Kidney (tissue), 14 donors: ENCODE results near the gene PTGES3. TPM values are rescaled to one million over a fixed set of nuclear protein-coding genes. Genes with fewer than 3 reads are reported as not detected.

Experiments used
- DNase-seq, 5 donors: peaks; one replicate each; pipeline ENCODE4 v3.0.0-alpha.2; 2013 to 2020
- FAIRE-seq: peaks from 2 replicates; lab custom pipeline; 2012; peaks lifted over from hg19 to GRCh38; lab: Jason Lieb, UNC
- H3K27ac ChIP-seq, 2 donors: one replicate each; pipeline ENCODE4 v1.7.0; 2013; ENCODE audit warnings: low read depth in 2 of 2, low read length in 2 of 2, inconsistent platforms in 1 of 2
- H3K27me3 ChIP-seq: one replicate; pipeline ENCODE4 v1.7.1; 2013; ENCODE audit warnings: low read length, inconsistent platforms; ENCODE audit not compliant: control insufficient read depth, insufficient read depth
- H3K36me3 ChIP-seq, 3 donors: one replicate each; pipeline versions ENCODE4 v1.7.0 to v1.7.1; 2013; ENCODE audit warnings: low read length in 3 of 3, control low read depth in 1 of 3, inconsistent platforms in 1 of 3; ENCODE audit not compliant: insufficient read depth in 3 of 3, control insufficient read depth in 2 of 3
- H3K4me1 ChIP-seq, 3 donors: one replicate each; pipeline versions ENCODE4 v1.7.0 to v1.7.1; 2013; ENCODE audit warnings: low read length in 3 of 3, inconsistent platforms in 1 of 3, low read depth in 1 of 3; ENCODE audit not compliant: control insufficient read depth in 2 of 3, insufficient read depth in 2 of 3
- H3K4me3 ChIP-seq, 3 donors: one replicate each; pipeline versions ENCODE4 v1.7.0 to v1.8.1; 2013; ENCODE audit warnings: low read length in 3 of 3, control low read depth in 1 of 3, inconsistent platforms in 1 of 3
- H3K9ac ChIP-seq, 3 donors: one replicate each; pipeline versions ENCODE4 v1.7.0 to v1.7.1; 2013; ENCODE audit warnings: low read length in 3 of 3, control low read depth in 1 of 3, inconsistent platforms in 1 of 3
- H3K9me3 ChIP-seq, 3 donors: one replicate each; pipeline versions ENCODE4 v1.7.0 to v1.7.1; 2013; ENCODE audit warnings: low read length in 3 of 3, control low read depth in 1 of 3, inconsistent platforms in 1 of 3; ENCODE audit not compliant: control insufficient read depth in 2 of 3, insufficient read depth in 1 of 3
- intact Hi-C: fragments of 100-400 bp; cut with DNase I; formaldehyde crosslinking; loops from one replicate; pipeline ENCODE4 v1.11.1; 2022
- polyA plus RNA-seq: library from polyadenylated mRNA; stranded (reverse); fragments of 350-450 nt; fragmentation: Illumina TruSeq; extraction: RNeasy Lipid Tissue Mini Kit (QIAGEN cat#74804); gene quantifications from one replicate; pipeline ENCODE4 v1.2.3, GENCODE V29; 2014; ENCODE audit warnings: low read depth, low replicate concordance; ENCODE audit not compliant: insufficient read depth
- total RNA-seq: library from RNA; stranded (reverse); fragmentation: NEBNext Ultra II Directional; extraction: Animal tissue kit (Norgen Biotek cat#: 25700); gene quantifications from one replicate; pipeline ENCODE4 v1.2.1, GENCODE V29; 2021
- TF ChIP-seq, protein P1 (sequence below): IDR thresholded peaks from 3 replicates; pipeline ENCODE4 v1.5.1; 2012; ENCODE audit warnings: mild to moderate bottlenecking, moderate library complexity, borderline replicate concordance; ENCODE audit not compliant: insufficient read depth; ENCODE audit errors: extremely low read depth
- donor health status: control.
- donor health status: control.
- donor health status: control.
- donor health status: control.
- donor health status: control.
- donor health status: DM: yes; HTN: yes; CAD: no.
- donor health status: Normal renal cell carcinoma (clear cell type).

PTGES3 gene
- total and polyA plus RNA-seq, 2 donors from 2014 or later, result 186 to 207 TPM

DNA sequence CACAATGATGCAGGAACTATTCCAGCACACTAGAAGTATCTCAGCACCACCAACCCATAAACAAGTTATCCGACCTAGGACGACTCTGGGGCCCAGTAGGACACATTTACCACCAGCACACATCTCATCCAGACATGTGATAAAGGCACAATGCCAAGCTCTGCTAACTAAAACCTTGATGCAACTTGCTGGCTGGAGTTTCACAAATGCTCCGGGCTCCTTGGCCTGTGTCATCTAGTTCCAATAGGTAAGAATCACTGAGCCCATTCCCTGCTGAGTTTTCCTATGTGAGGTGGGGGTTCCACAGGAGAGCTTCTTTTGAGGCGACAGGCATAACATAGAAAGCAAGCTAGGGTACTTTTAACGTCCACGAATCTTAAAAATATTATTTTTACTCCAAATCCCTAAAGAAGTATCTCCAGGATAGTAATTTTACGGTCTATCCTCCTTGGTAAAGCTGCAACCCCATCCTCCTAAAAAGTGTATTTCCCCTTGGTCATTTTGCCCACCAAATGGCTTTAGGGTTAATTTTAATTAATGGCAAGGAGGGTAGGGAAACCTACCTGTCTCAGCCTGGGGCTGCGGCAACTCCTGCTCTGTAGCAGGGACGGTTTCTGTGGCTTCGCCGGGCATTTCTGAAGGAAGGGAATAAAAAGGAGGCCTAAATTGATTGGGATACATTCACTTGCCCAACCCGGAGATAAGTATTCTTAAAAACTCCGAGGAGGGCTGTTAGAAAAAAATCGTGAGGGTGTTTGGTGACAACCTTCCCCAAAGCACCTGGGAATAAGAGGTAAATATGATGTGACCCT is 36.0 kb upstream of the PTGES3 start:
- Histone ChIP-seq H3K27ac (peak overlapping the region; percentile 93), H3K9ac (peak overlapping the region; percentile 98 to 100 (median 99)), H3K27me3 (no peaks in the 10 kb centered on the region), H3K4me3 (peak overlapping the region; percentile 98 to 99 (median 99)), H3K9me3 (no peaks in the 10 kb centered on the region), H3K36me3 (peaks cover 2 to 4% (median 3%) of the 10 kb centered on the region in 3 donors), H3K4me1 (peaks cover 3 to 27% (median 18%) of the 10 kb centered on the region in 3 donors)
- TF ChIP-seq, protein P1, sequence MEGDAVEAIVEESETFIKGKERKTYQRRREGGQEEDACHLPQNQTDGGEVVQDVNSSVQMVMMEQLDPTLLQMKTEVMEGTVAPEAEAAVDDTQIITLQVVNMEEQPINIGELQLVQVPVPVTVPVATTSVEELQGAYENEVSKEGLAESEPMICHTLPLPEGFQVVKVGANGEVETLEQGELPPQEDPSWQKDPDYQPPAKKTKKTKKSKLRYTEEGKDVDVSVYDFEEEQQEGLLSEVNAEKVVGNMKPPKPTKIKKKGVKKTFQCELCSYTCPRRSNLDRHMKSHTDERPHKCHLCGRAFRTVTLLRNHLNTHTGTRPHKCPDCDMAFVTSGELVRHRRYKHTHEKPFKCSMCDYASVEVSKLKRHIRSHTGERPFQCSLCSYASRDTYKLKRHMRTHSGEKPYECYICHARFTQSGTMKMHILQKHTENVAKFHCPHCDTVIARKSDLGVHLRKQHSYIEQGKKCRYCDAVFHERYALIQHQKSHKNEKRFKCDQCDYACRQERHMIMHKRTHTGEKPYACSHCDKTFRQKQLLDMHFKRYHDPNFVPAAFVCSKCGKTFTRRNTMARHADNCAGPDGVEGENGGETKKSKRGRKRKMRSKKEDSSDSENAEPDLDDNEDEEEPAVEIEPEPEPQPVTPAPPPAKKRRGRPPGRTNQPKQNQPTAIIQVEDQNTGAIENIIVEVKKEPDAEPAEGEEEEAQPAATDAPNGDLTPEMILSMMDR, result no peak
- intact Hi-C loops, result no loop called here
- no peak for FAIRE-seq
- peak in 2 of 5 donors; percentile 31 to 69 for DNase-seq

DNA sequence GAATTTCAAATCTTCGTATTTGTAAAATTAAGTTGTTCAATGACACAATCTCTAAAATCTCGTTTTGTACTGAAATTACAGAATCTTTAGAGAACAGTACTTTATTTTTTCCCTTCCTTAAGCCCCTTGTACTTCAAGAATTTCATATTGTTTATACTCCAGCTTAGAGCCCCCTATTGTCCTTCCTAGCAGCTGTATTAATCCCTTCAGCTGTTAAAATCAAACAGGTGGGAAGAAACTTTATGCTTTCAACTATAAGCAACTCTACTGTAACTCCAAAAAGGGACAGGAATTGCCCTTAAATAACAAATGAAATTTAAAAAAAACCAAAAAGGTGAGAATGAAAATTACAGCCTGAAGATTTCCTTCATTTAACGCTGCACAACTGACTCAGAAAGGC is 35.3 kb upstream of the PTGES3 start:
- Histone ChIP-seq H3K4me1 (peaks cover 3 to 27% (median 18%) of the 10 kb centered on the region in 3 donors), H3K4me3 (peak overlapping the region; percentile 98 to 99 (median 99)), H3K27ac (no peak overlapping the region), H3K9ac (peak overlapping the region; percentile 98 to 100 (median 99)), H3K36me3 (peaks cover 2 to 7% (median 4%) of the 10 kb centered on the region in 3 donors), H3K9me3 (no peaks in the 10 kb centered on the region), H3K27me3 (no peaks in the 10 kb centered on the region)
- FAIRE-seq (no peak), DNase-seq (no peak)
- intact Hi-C loops, result no loop called here
- TF ChIP-seq, protein P1, result no peak

DNA sequence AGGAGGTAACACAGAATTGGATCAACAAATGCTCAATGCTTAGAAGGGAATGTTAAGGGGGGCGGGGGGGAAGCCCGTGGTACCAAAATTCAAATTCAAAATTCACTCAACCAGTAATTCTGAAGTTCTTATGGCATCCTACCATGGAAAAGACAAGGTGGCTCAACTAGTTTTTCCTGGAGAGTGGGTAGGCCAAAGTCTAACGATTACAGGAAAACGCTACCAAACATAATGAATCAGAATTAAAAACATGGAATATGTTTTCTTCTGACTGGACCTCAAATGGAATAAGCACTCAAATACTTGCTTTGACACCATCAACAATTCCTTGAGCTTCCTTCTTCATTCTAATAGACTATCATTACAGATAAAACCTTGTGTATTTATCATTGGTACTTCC is 34.7 kb upstream of the PTGES3 start:
- Histone ChIP-seq H3K36me3 (peaks cover 2 to 7% (median 4%) of the 10 kb centered on the region in 3 donors), H3K4me1 (peaks cover 3 to 27% (median 18%) of the 10 kb centered on the region in 3 donors), H3K27ac (no peak overlapping the region), H3K9ac (peak overlapping the region; percentile 20 to 99 (median 98)), H3K27me3 (no peaks in the 10 kb centered on the region), H3K4me3 (peak overlapping the region; percentile 18 to 99 (median 98)), H3K9me3 (no peaks in the 10 kb centered on the region)
- intact Hi-C loops, result no loop called here
- DNase-seq, result no peak
- no peak for FAIRE-seq
- TF ChIP-seq, protein P1, result no peak
